Sciatic nerve (tissue), 2 donors: Measurements from ENCODE around the gene BCAS3. TPM values are rescaled to one million over a fixed set of nuclear protein-coding genes. Genes with fewer than 3 reads are reported as not detected.
"Not testable (repeated sequence)": the region's sequence is repeated elsewhere in the genome, so short reads cannot be mapped to it uniquely, and the experiment has no call there.

Experiments used
- ATAC-seq: fragments of 200-7000 bp; cut with Tn5 transposase; one replicate; pipeline ENCODE4 v1.9.1; 2020; ENCODE audit warnings: mild to moderate bottlenecking, moderate library complexity
- DNase-seq: peaks from one replicate; pipeline ENCODE4 v3.0.0-alpha.2; 2020; ENCODE audit warnings: low spot score
- intact Hi-C: fragments of 100-400 bp; cut with DNase I; formaldehyde crosslinking; loops from one replicate; pipeline ENCODE4 v1.14.2; 2022
- total RNA-seq: library from RNA; stranded (reverse); fragmentation: NEBNext Ultra II Directional; extraction: Animal tissue kit (Norgen Biotek cat#: 25700); gene quantifications from one replicate; pipeline ENCODE4 v1.2.1, GENCODE V29; 2021
- donor health status: DM: no; HTN: no; CAD: no.
- donor health status: DM: no; HTN: no; CAD: no.

BCAS3 gene
- total RNA-seq, 1 donor from 2014 or later: 42.5 TPM

GRCh38 chr17:60665602-60666001 lies 12.0 kb upstream of the BCAS3 start:
- ATAC-seq: no peak
- no peak for DNase-seq
- intact Hi-C loops: no loop called here

- intact Hi-C loops, DNase-seq, ATAC-seq: not testable (repeated sequence)
These were observed 8.9 kb upstream of the BCAS3 start for GRCh38 chr17:60668741-60669140.

GRCh38 chr17:60671482-60671881 lies 6.2 kb upstream of the BCAS3 start:
- intact Hi-C loops: no loop called here
- DNase-seq (no peak), ATAC-seq (no peak)

- not testable (repeated sequence) for ATAC-seq
These were observed 3.0 kb upstream of the BCAS3 start for GRCh38 chr17:60674637-60675036.

GRCh38 chr17:60675997-60676396 lies 1.7 kb upstream of the BCAS3 start:
- intact Hi-C loops: no loop called here
- no peak for ATAC-seq
- no peak for DNase-seq

More at GRCh38 chr17:60674637-60675036, 3.0 kb upstream of the BCAS3 start:
- intact Hi-C loops, DNase-seq: not testable (repeated sequence)

- DNase-seq (no peak), ATAC-seq (no peak)
- intact Hi-C loops: no loop called here
These were observed 818 bp upstream of the BCAS3 start for GRCh38 chr17:60676758-60677307.

- intact Hi-C loops: no loop called here
- ATAC-seq: no peak
These were observed 430 bp downstream of the BCAS3 start for GRCh38 chr17:60678118-60678444.

GRCh38 chr17:60679287-60679686 lies 1.6 kb downstream of the BCAS3 start:
- no peak for DNase-seq
- no peak for ATAC-seq
- intact Hi-C loops: no loop called here

More at GRCh38 chr17:60678118-60678444, 430 bp downstream of the BCAS3 start:
- DNase-seq: no peak

GRCh38 chr17:60680754-60681153 lies 3.1 kb downstream of the BCAS3 start:
- intact Hi-C loops: no loop called here
- DNase-seq (no peak), ATAC-seq (no peak)

GRCh38 chr17:60685437-60685836 lies 7.8 kb downstream of the BCAS3 start:
- intact Hi-C loops: no loop called here
- ATAC-seq (no peak), DNase-seq (no peak)

GRCh38 chr17:60695960-60696359 lies 18.3 kb downstream of the BCAS3 start:
- intact Hi-C loops: no loop called here
- ATAC-seq: no peak
- no peak for DNase-seq

GRCh38 chr17:60699090-60699489 lies 21.4 kb downstream of the BCAS3 start:
- DNase-seq: no peak
- intact Hi-C loops: no loop called here

GRCh38 chr17:60704170-60704569 lies 26.5 kb downstream of the BCAS3 start:
- no peak for DNase-seq
- intact Hi-C loops: no loop called here
- ATAC-seq: no peak

More at GRCh38 chr17:60699090-60699489, 21.4 kb downstream of the BCAS3 start:
- no peak for ATAC-seq

GRCh38 chr17:60712675-60713074 lies 35.0 kb downstream of the BCAS3 start:
- no peak for ATAC-seq
- no peak for DNase-seq
- intact Hi-C loops: loop anchor here (10.0 kb wide), 1 partner anchor 682 kb away; the partner anchor contains the start of gene TBX2

GRCh38 chr17:60713608-60714007 lies 36.0 kb downstream of the BCAS3 start:
- ATAC-seq (no peak), DNase-seq (no peak)
- intact Hi-C loops: loop anchor here (10.0 kb wide), 1 partner anchor 681 kb away; the partner anchor contains the start of gene TBX2

GRCh38 chr17:60716766-60717165 lies 39.1 kb downstream of the BCAS3 start:
- DNase-seq (no peak), ATAC-seq (no peak)
- intact Hi-C loops: loop anchor here (10.0 kb wide), 1 partner anchor 678 kb away; the partner anchor contains the start of gene TBX2

GRCh38 chr17:60717814-60718213 lies 40.2 kb downstream of the BCAS3 start:
- intact Hi-C loops: loop anchor here (10.0 kb wide), 1 partner anchor 677 kb away; the partner anchor contains the start of gene TBX2
- ATAC-seq (no peak), DNase-seq (no peak)

- ATAC-seq (peak; percentile 44), DNase-seq (no peak)
- intact Hi-C loops: no loop called here
These were observed 43.3 kb downstream of the BCAS3 start for GRCh38 chr17:60720763-60721531.

GRCh38 chr17:60724647-60725046 lies 47.0 kb downstream of the BCAS3 start:
- no peak for DNase-seq
- intact Hi-C loops: no loop called here

GRCh38 chr17:60729854-60730253 lies 52.2 kb downstream of the BCAS3 start:
- peak; percentile 50 for ATAC-seq
- no peak for DNase-seq
- intact Hi-C loops: no loop called here

More at GRCh38 chr17:60724647-60725046, 47.0 kb downstream of the BCAS3 start:
- no peak for ATAC-seq
